CD14-positive monocyte (primary cell): Measurements from ENCODE around the gene EIF1. TPM values are rescaled to one million over a fixed set of nuclear protein-coding genes. Genes with fewer than 3 reads are reported as not detected.
"Not testable (repeated sequence)": the region's sequence is repeated elsewhere in the genome, so short reads cannot be mapped to it uniquely, and the experiment has no call there.

Source experiments
- DNase-seq, 3 donors: peaks; one replicate each; pipeline ENCODE4 v3.0.0-alpha.2; 2011 to 2022
- H2AFZ ChIP-seq: 2 replicates; pipeline ENCODE4 v1.6.0; 2012; ENCODE audit warnings: mild to moderate bottlenecking, low read depth, low read length, inconsistent platforms; ENCODE audit not compliant: insufficient read depth, poor library complexity, severe bottlenecking
- H3K27ac ChIP-seq, 2 donors: 1 replicate in 1 of 2; 2 replicates in 1 of 2; pipeline ENCODE4 v1.5.1; 2012 to 2013; ENCODE audit warnings: low read length in 2 of 2, control low read depth in 1 of 2, inconsistent platforms in 1 of 2, low read depth in 1 of 2, mild to moderate bottlenecking in 1 of 2
- H3K27me3 ChIP-seq, 2 donors: one replicate each; pipeline versions ENCODE4 v1.6.0 to v1.6.1; 2011 to 2013; ENCODE audit warnings: low read length in 2 of 2; ENCODE audit not compliant: control insufficient read depth in 2 of 2, insufficient read depth in 2 of 2
- H3K36me3 ChIP-seq, 2 donors: replicated peaks in 1 of 2; 1 replicate in 1 of 2; 2 replicates in 1 of 2; pipeline versions ENCODE4 v1.5.1 to v1.6.1; 2012 to 2013; ENCODE audit warnings: low read length in 2 of 2, control low read depth in 1 of 2, inconsistent platforms in 1 of 2, mild to moderate bottlenecking in 1 of 2; ENCODE audit not compliant: insufficient read depth in 2 of 2, control insufficient read depth in 1 of 2
- H3K4me1 ChIP-seq, 2 donors: 1 replicate in 1 of 2; 2 replicates in 1 of 2; pipeline versions ENCODE4 v1.5.1 to v1.6.1; 2012 to 2013; ENCODE audit warnings: low read length in 2 of 2, control low read depth in 1 of 2, inconsistent platforms in 1 of 2, mild to moderate bottlenecking in 1 of 2, moderate library complexity in 1 of 2; ENCODE audit not compliant: insufficient read depth in 2 of 2, control insufficient read depth in 1 of 2
- H3K4me2 ChIP-seq: replicated peaks from 2 replicates; pipeline ENCODE3; 2012; ENCODE audit warnings: low read length, moderate library complexity, mild to moderate bottlenecking; ENCODE audit not compliant: poor library complexity, severe bottlenecking; ENCODE audit errors: extremely low read depth
- H3K4me3 ChIP-seq, 3 experiments: fragments of 200-600 bp in 1 of 3; sonication (generic) in 1 of 3; replicated peaks in 1 of 3; 1 replicate in 2 of 3; 2 replicates in 1 of 3; pipeline ENCODE4 v1.5.1; 2011 to 2013; ENCODE audit warnings: low read length in 3 of 3, mild to moderate bottlenecking in 3 of 3, control low read depth in 2 of 3, low read depth in 2 of 3, inconsistent platforms in 1 of 3, moderate library complexity in 1 of 3
- H3K79me2 ChIP-seq: 2 replicates; pipeline ENCODE4 v1.6.0; 2012; ENCODE audit warnings: mild to moderate bottlenecking, control low read depth, inconsistent platforms, low read length, moderate library complexity; ENCODE audit not compliant: insufficient read depth
- H3K9ac ChIP-seq: 2 replicates; pipeline ENCODE4 v1.6.0; 2017; ENCODE audit warnings: low read length, mild to moderate bottlenecking; ENCODE audit not compliant: insufficient read depth, poor library complexity, severe bottlenecking
- H3K9me3 ChIP-seq, 2 donors: replicated peaks in 1 of 2; 1 replicate in 1 of 2; 2 replicates in 1 of 2; pipeline versions ENCODE4 v1.5.1 to v1.6.1; 2012 to 2013; ENCODE audit warnings: low read length in 2 of 2, control low read depth in 1 of 2; ENCODE audit not compliant: control insufficient read depth in 1 of 2, insufficient read depth in 1 of 2
- H4K20me1 ChIP-seq: 2 replicates; pipeline ENCODE4 v1.6.0; 2012; ENCODE audit warnings: mild to moderate bottlenecking, low read length, control low read depth, moderate library complexity; ENCODE audit not compliant: insufficient read depth
- H3K27ac Mint-ChIP-seq, 7 donors: one replicate each; pipeline ENCODE4 v1.8.0; 2020; ENCODE audit warnings: mild to moderate bottlenecking in 7 of 7, mixed read lengths in 7 of 7, moderate library complexity in 6 of 7, inconsistent platforms in 2 of 7
- H3K27me3 Mint-ChIP-seq, 3 donors: one replicate each; pipeline ENCODE4 v1.8.0; 2021 to 2022; ENCODE audit warnings: low read depth in 3 of 3, mild to moderate bottlenecking in 3 of 3, mixed read lengths in 3 of 3, moderate library complexity in 3 of 3, inconsistent platforms in 1 of 3
- H3K36me3 Mint-ChIP-seq, 2 donors: one replicate each; pipeline ENCODE4 v1.8.0; 2020; ENCODE audit warnings: mixed read lengths in 2 of 2, inconsistent platforms in 1 of 2, mild to moderate bottlenecking in 1 of 2
- H3K4me1 Mint-ChIP-seq: one replicate; pipeline ENCODE4 v1.8.0; 2020; ENCODE audit warnings: mild to moderate bottlenecking, mixed read lengths
- H3K4me3 Mint-ChIP-seq, 2 donors: one replicate each; pipeline ENCODE4 v1.8.0; 2020; ENCODE audit warnings: mild to moderate bottlenecking in 2 of 2, mixed read lengths in 2 of 2, moderate library complexity in 1 of 2
- H3K9me3 Mint-ChIP-seq, 7 donors: one replicate each; pipeline ENCODE4 v1.8.0; 2020 to 2022; ENCODE audit warnings: mixed read lengths in 7 of 7, mild to moderate bottlenecking in 6 of 7, moderate library complexity in 6 of 7, inconsistent platforms in 2 of 7
- WGBS: methylation state at CpG from one replicate; pipeline ENCODE4 v1.1.5; 2013; ENCODE audit warnings: missing lambda C conversion rate; ENCODE audit not compliant: insufficient coverage; 5-methylcytosine and 5-hydroxymethylcytosine counted together
- intact Hi-C, 2 donors: fragments of 100-400 bp; cut with micrococcal nuclease; formaldehyde crosslinking; loops; one replicate each; pipeline versions ENCODE4 v1.15.0 to v1.15.1; 2023
- polyA plus RNA-seq, 3 donors: library from polyadenylated mRNA; depleted of rRNA in 1 of 3; unstranded in 2 of 3; stranded (reverse) in 1 of 3; fragments of 300-500 nt in 2 of 3; fragments of >200 nt in 1 of 3; fragmentation: Illumina TruSeq in 2 of 3; gene quantifications; 1 replicate in 2 of 3; 2 replicates in 1 of 3; pipeline ENCODE4 v1.2.3, GENCODE V29; 2012 to 2021
- TF ChIP-seq, protein P1 (sequence below): fragments of 200-600 bp; IDR thresholded peaks from one replicate; pipeline ENCODE4 v1.8.0; 2022; ENCODE audit warnings: antibody characterized with exemption, mild to moderate bottlenecking

EIF1 gene
- polyA plus RNA-seq, 3 donors: 1,176 to 1,536 (median 1,425) TPM

DNA sequence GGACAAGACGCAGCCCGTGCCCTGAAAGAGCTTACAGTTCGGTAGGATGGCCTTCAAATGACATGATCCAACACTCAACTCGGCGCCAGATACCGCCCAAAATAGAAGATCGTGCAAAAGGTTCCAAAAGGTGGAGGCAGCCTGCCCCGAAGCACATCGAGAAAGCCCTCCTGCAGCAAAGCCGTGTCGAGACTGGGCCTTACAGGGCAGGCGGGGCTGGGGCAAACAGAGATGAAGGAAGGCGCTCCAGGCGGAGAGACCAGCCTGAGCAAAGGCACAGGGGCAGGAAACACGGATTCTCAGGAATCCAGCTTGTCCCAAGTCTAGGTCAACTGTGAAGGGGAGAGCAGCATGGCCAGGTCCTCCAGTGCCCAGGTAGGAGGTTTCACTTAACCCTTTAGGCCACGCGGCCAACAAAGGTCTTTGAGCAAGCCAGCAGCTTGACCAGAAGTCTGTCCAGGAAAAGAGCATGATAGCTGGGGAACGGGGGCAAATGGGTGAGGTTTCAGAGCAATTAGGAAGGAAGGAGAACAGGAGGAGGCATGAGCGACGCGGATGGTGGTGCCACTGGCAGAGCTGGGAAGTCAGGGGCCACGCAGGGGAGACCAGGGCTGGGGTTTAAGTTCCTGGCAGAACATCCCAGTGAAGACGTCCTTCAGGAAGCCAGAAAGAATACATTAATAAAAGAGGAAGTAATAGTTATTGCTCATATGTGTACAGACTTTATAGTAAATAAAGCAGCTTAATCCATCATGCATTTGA lies 21.2 kb upstream of the EIF1 start:
- no peaks in the 10 kb centered on the region for H3K27me3 ChIP-seq
- TF ChIP-seq, protein P1, sequence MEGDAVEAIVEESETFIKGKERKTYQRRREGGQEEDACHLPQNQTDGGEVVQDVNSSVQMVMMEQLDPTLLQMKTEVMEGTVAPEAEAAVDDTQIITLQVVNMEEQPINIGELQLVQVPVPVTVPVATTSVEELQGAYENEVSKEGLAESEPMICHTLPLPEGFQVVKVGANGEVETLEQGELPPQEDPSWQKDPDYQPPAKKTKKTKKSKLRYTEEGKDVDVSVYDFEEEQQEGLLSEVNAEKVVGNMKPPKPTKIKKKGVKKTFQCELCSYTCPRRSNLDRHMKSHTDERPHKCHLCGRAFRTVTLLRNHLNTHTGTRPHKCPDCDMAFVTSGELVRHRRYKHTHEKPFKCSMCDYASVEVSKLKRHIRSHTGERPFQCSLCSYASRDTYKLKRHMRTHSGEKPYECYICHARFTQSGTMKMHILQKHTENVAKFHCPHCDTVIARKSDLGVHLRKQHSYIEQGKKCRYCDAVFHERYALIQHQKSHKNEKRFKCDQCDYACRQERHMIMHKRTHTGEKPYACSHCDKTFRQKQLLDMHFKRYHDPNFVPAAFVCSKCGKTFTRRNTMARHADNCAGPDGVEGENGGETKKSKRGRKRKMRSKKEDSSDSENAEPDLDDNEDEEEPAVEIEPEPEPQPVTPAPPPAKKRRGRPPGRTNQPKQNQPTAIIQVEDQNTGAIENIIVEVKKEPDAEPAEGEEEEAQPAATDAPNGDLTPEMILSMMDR: peak; percentile 42
- DNase-seq: peak in 2 of 3 donors; percentile 55 to 56
- peak overlapping the region in 1 of 2 donors; percentile 68 for H3K27ac ChIP-seq
- peaks cover 16 to 17% (median 17%) of the 10 kb centered on the region in 3 donors for H3K27me3 Mint-ChIP-seq
- no peaks in the 10 kb centered on the region for H3K9me3 ChIP-seq
- peak overlapping the region; percentile 74 to 93 (median 91) for H3K27ac Mint-ChIP-seq
- H3K36me3 Mint-ChIP-seq: no peaks in the 10 kb centered on the region
- peak overlapping the region in 1 of 3 experiments; percentile 73 for H3K4me3 ChIP-seq
- H2AFZ ChIP-seq: peak overlapping the region; percentile 96
- H3K9me3 Mint-ChIP-seq: peaks cover 0 to 2% (median 0%) of the 10 kb centered on the region in 7 donors
- peaks cover 33 to 36% of the 10 kb centered on the region in 2 donors for H3K4me1 ChIP-seq
- H3K36me3 ChIP-seq: no peaks in the 10 kb centered on the region
- H3K4me2 ChIP-seq: peak overlapping the region; percentile 87
- H3K79me2 ChIP-seq: no peaks in the 10 kb centered on the region
- WGBS: 33% methylated on average over 22 of the region's 23 CpGs
- peak overlapping the region; percentile 81 to 93 for H3K4me3 Mint-ChIP-seq
- intact Hi-C loops: loop anchor here (5.0 to 10.0 kb wide), 3 partner anchors 173 to 850 kb away; no protein-coding TSS in a partner anchor
- peaks cover 34% of the 10 kb centered on the region for H3K4me1 Mint-ChIP-seq
- H4K20me1 ChIP-seq: no peaks in the 10 kb centered on the region
- H3K9ac ChIP-seq: peak overlapping the region; percentile 56

DNA sequence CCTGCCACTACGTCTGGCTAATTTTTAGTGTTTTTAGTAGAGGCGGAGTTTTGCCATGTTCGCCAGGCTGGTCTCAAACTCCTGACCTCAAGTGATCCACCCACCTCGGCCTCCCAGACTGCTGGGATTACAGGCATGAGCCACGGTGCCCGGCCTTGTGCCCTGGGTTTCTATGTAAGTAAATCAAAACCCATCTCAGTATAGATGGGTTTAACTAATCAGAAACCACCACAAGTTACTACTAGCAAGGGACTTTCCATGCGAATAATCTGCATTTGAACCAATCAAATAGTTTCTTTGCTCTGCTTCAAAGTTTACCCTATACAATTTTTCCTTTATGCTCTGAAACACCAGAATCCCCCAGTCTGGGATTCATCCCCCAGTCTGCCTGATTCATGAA lies 16.5 kb upstream of the EIF1 start:
- Mint-ChIP-seq H3K4me3 (no peak overlapping the region), H3K9me3 (no peaks in the 10 kb centered on the region), H3K27ac (no peak overlapping the region), H3K27me3 (peaks cover 0 to 6% (median 2%) of the 10 kb centered on the region in 3 donors), H3K36me3 (peaks cover 0 to 2% of the 10 kb centered on the region in 2 donors), H3K4me1 (peaks cover 42% of the 10 kb centered on the region)
- H3K4me2 ChIP-seq: no peak overlapping the region
- H3K4me3 ChIP-seq: no peak overlapping the region
- H3K27me3 ChIP-seq: no peaks in the 10 kb centered on the region
- no peak overlapping the region for H3K9ac ChIP-seq
- no peaks in the 10 kb centered on the region for H3K9me3 ChIP-seq
- H3K36me3 ChIP-seq: no peaks in the 10 kb centered on the region
- no peak overlapping the region for H3K27ac ChIP-seq
- intact Hi-C loops: no loop called here
- WGBS: 100% methylated on average over 1 of the region's 7 CpGs
- no peaks in the 10 kb centered on the region for H3K79me2 ChIP-seq
- H3K4me1 ChIP-seq: peaks cover 37 to 47% of the 10 kb centered on the region in 2 donors
- no peak for DNase-seq
- no peak overlapping the region for H2AFZ ChIP-seq
- TF ChIP-seq, protein P1: no peak
- H4K20me1 ChIP-seq: no peaks in the 10 kb centered on the region

DNA sequence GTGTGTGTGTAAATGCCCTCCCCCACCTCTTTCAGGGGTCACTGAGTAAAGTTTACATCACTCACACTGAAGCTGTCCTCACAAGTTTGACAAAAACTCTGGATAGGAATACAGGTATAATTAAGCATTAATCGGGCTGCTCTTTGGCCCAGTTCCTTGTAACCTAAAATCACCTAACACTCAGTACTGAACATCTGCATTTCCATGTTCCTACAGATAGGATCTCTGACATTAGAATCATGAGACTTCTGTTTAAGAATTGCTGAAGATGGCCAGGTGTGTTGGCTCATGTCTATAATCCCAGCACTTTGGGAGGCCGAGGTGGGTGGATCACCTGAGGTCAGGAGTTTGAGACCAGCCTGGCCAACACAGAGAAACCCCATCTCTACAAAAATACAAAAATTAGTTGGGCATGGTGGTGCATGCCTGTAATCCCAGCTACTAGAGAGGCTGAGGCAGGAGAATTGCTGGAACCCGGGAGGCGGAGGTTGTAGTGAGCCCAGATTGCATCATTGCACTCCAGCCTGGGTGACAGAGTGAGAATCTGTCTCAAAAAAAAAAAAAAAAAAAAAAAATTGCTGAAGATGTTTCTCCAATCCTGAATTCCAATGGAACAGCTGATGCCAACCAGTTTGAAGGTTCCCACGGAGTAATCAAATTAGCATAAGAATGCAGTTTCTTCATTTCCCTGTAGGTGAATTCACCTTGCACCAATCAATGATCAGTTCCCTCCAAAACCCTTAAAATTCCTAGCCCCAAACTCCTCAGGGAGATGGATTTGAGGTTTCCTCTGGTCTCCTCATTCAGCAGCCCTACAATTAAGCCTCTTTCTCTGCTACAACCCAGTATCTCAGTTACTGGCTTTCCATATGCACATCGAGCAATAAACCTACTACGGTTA lies 13.3 kb upstream of the EIF1 start:
- not testable (repeated sequence) for H3K27me3 Mint-ChIP-seq
- peaks cover 52% of the 10 kb centered on the region for H3K4me1 Mint-ChIP-seq
- intact Hi-C loops: loop anchor here in 1 of 2 donors (5.0 kb wide), 1 partner anchor 178 kb away; no protein-coding TSS in a partner anchor

More for the DNA sequence above, 13.3 kb upstream of the EIF1 start:
- H3K79me2 ChIP-seq, H3K9ac ChIP-seq, H2AFZ ChIP-seq, H3K36me3 Mint-ChIP-seq, H4K20me1 ChIP-seq, H3K9me3 ChIP-seq, H3K4me3 ChIP-seq, H3K27me3 ChIP-seq, H3K36me3 ChIP-seq, H3K4me3 Mint-ChIP-seq, H3K9me3 Mint-ChIP-seq, DNase-seq: not testable (repeated sequence)
- Histone ChIP-seq H3K4me1 (peaks cover 40 to 61% of the 10 kb centered on the region in 2 donors), H3K4me2 (peak overlapping the region; percentile 39), H3K27ac (peak overlapping the region in 1 of 2 donors; percentile 57)
- peak overlapping the region in 5 of 7 donors; percentile 53 to 91 (median 82) for H3K27ac Mint-ChIP-seq
- 84% methylated on average over 2 of the region's 7 CpGs for WGBS
